ENCODE results near the gene KSR1.
"Not testable (repeated sequence)": the region's sequence is repeated elsewhere in the genome, so short reads cannot be mapped to it uniquely, and the experiment has no call there.

The KSR1 gene

DNA sequence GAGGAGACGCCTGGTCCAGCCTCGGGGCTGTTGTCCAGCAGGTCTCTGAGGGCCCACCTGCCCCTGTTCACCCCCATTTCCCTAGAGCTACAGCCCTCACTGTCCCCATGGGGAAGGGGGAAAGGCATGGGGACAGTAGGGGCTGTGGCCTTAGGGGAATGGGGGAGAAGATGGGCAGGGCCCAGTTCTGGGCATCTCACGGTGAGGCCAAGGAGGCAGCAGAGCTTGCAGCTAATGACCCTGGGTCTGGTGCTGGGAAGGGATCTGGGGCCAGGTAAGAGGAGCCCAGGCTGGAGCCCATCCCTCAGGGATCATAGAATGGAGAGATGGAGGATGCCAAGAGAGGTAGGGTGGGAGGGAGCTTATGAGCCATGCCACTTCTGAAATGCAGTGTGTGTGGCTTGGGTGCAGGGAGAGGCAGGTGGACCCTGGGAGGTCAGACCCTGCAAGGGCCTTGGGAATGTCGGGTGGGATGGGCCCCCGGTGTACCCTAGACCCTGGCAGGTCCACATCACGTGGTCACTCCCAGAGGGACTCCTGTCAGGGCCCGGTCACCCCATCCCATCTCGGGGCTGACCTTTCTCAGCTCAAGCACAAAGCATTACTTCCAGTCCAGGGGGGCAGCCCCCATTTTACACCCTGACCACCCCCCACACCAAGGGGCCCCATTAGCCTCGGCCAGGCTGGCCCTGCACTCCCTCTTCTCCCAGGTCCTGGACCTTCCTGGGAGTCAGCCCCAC lies 35.9 kb upstream of the KSR1 start:
- Histone ChIP-seq H3K4me1 (ENCODE audit: low read depth, poor library complexity, severe bottlenecking) (peaks cover 14% of the 10 kb centered on the region), H4K20me1 (ENCODE audit: insufficient read depth) (no peaks in the 10 kb centered on the region), H3K27ac (no peak overlapping the region), H3K4me2 (no peak overlapping the region), H3K4me3 (IDR thresholded peaks at IDR 0.05; ENCODE audit: insufficient read depth, low read depth, low read length) (no peak overlapping the region), H3K9ac (no peak overlapping the region), H3K36me3 (ENCODE audit: insufficient read depth) (no peaks in the 10 kb centered on the region), H3K79me2 (ENCODE audit: insufficient read depth, low read depth) (no peaks in the 10 kb centered on the region), H3K27me3 (ENCODE audit: insufficient read depth, low read depth) (no peaks in the 10 kb centered on the region), H2AFZ (ENCODE audit: low read depth) (no peak overlapping the region)
- TF ChIP-seq, protein P1, sequence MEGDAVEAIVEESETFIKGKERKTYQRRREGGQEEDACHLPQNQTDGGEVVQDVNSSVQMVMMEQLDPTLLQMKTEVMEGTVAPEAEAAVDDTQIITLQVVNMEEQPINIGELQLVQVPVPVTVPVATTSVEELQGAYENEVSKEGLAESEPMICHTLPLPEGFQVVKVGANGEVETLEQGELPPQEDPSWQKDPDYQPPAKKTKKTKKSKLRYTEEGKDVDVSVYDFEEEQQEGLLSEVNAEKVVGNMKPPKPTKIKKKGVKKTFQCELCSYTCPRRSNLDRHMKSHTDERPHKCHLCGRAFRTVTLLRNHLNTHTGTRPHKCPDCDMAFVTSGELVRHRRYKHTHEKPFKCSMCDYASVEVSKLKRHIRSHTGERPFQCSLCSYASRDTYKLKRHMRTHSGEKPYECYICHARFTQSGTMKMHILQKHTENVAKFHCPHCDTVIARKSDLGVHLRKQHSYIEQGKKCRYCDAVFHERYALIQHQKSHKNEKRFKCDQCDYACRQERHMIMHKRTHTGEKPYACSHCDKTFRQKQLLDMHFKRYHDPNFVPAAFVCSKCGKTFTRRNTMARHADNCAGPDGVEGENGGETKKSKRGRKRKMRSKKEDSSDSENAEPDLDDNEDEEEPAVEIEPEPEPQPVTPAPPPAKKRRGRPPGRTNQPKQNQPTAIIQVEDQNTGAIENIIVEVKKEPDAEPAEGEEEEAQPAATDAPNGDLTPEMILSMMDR (conservative IDR thresholded peaks at IDR 0.05; ENCODE audit: low read depth, low read length), result no peak

DNA sequence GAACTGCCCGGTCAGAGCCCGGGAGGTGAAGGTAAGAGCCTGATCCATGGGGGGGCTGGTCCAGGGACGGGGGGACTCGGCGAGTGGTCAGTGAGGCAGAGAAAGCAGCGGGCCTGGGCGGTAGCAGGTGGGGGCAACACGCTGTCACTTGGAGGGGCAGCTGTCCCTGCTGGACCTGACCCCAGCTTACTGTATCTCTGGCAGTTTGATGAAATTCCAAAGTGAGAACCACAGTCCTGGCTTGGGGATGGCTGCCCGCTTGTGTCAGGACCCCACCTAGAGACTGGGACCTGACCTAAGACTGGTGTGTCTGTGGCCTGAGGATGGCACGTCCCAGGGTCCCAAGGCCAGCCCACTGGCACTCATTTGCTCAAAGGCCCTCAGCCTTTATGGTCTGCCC lies 35.1 kb upstream of the KSR1 start:
- H3K27me3 ChIP-seq (ENCODE audit: insufficient read depth, low read depth), result no peaks in the 10 kb centered on the region
- TF ChIP-seq, protein P1 (conservative IDR thresholded peaks at IDR 0.05; ENCODE audit: low read depth, low read length), result no peak
- H4K20me1 ChIP-seq (ENCODE audit: insufficient read depth), result no peaks in the 10 kb centered on the region
- no peak overlapping the region for H3K4me3 ChIP-seq (IDR thresholded peaks at IDR 0.05; ENCODE audit: insufficient read depth, low read depth, low read length)
- no peak overlapping the region for H3K27ac ChIP-seq
- H3K36me3 ChIP-seq (ENCODE audit: insufficient read depth), result no peaks in the 10 kb centered on the region
- no peak overlapping the region for H2AFZ ChIP-seq (ENCODE audit: low read depth)
- H3K9ac ChIP-seq, result no peak overlapping the region
- H3K4me2 ChIP-seq, result no peak overlapping the region
- H3K4me1 ChIP-seq (ENCODE audit: low read depth, poor library complexity, severe bottlenecking), result peaks cover 14% of the 10 kb centered on the region
- H3K79me2 ChIP-seq (ENCODE audit: insufficient read depth, low read depth), result no peaks in the 10 kb centered on the region

DNA sequence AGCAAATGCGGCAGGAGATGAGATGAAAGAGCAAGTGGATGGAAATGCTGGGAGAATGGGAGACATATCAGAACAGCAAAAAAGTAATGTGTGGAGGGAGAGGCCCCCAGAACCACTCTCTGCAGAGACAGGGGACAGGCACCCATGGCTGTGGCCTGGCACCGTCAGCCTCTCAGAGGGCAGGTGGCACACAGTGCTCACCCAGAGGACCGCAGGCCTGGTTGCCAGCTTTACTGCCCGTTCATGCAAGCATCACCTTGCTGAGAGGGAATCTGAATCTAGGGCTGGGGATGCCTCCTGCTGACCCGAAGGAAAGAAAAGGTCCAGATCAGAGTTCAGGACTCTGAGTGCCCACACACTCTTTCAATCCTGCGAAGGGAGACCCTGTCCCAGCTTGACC lies 34.6 kb upstream of the KSR1 start:
- not testable (repeated sequence) for H3K36me3 ChIP-seq (ENCODE audit: insufficient read depth); H3K27ac ChIP-seq; H3K4me2 ChIP-seq; H3K27me3 ChIP-seq (ENCODE audit: insufficient read depth, low read depth); H3K9ac ChIP-seq; H3K4me3 ChIP-seq (IDR thresholded peaks at IDR 0.05; ENCODE audit: insufficient read depth, low read depth, low read length); H2AFZ ChIP-seq (ENCODE audit: low read depth); H3K79me2 ChIP-seq (ENCODE audit: insufficient read depth, low read depth); H4K20me1 ChIP-seq (ENCODE audit: insufficient read depth)
- H3K4me1 ChIP-seq (ENCODE audit: low read depth, poor library complexity, severe bottlenecking), result peaks cover 14% of the 10 kb centered on the region

DNA sequence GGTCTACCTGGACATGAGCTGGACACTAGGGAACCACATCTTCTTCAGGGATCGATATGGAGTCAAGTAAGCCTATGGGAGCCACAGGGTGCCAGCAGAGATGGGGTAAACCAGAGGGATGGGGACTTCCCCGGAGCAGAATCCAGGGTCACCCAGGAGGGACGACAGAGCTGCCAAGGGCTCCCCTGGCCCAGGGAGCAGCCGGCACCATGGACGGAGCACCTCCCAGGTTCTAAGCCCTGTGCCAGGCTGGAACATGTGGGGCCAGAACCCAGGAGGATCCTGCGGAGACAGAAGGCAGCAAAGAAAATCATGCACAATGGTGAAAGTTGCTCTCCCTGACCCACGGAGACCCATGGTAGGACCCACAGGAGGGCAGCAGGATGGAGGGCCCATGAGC lies 33.6 kb upstream of the KSR1 start:
- H3K4me3 ChIP-seq (IDR thresholded peaks at IDR 0.05; ENCODE audit: insufficient read depth, low read depth, low read length), result no peak overlapping the region
- H3K79me2 ChIP-seq (ENCODE audit: insufficient read depth, low read depth), result no peaks in the 10 kb centered on the region

DNA sequence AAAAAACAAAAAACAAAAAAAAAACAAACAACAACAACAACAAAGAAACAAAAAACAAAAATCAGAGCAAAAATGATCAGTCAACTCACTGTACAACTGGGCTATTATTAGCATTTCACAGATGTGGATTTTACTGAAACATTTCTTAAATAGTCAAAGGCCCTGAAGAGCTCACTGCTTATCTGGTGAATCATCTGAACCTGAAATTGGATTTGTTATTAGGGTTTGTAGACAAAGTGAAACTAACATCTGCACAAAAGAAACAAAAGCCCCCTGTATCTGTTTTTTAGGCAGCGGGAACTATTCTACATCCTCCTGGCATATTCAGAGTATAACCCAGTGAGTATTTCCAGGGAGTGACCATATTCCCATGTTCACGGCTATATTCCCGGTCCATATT lies 32.6 kb upstream of the KSR1 start:
- H3K36me3 ChIP-seq (ENCODE audit: insufficient read depth), result no peaks in the 10 kb centered on the region
- no peak overlapping the region for H2AFZ ChIP-seq (ENCODE audit: low read depth)
- no peak overlapping the region for H3K27ac ChIP-seq
- no peak overlapping the region for H3K4me3 ChIP-seq (IDR thresholded peaks at IDR 0.05; ENCODE audit: insufficient read depth, low read depth, low read length)
- peaks cover 14% of the 10 kb centered on the region for H3K4me1 ChIP-seq (ENCODE audit: low read depth, poor library complexity, severe bottlenecking)
- H3K79me2 ChIP-seq (ENCODE audit: insufficient read depth, low read depth), result no peaks in the 10 kb centered on the region
- no peak overlapping the region for H3K9ac ChIP-seq
- no peaks in the 10 kb centered on the region for H3K27me3 ChIP-seq (ENCODE audit: insufficient read depth, low read depth)
- H3K4me2 ChIP-seq, result peak overlapping the region; percentile 3; the same call in 1 of the 2 replicates
- TF ChIP-seq, protein P1 (conservative IDR thresholded peaks at IDR 0.05; ENCODE audit: low read depth, low read length), result no peak
- H4K20me1 ChIP-seq (ENCODE audit: insufficient read depth), result no peaks in the 10 kb centered on the region

More for the DNA sequence above, 33.6 kb upstream of the KSR1 start:
- Histone ChIP-seq H3K36me3 (ENCODE audit: insufficient read depth) (no peaks in the 10 kb centered on the region), H3K4me2 (no peak overlapping the region), H3K27ac (no peak overlapping the region), H3K4me1 (ENCODE audit: low read depth, poor library complexity, severe bottlenecking) (peaks cover 14% of the 10 kb centered on the region), H4K20me1 (ENCODE audit: insufficient read depth) (no peaks in the 10 kb centered on the region), H3K9ac (no peak overlapping the region), H2AFZ (ENCODE audit: low read depth) (no peak overlapping the region), H3K27me3 (ENCODE audit: insufficient read depth, low read depth) (no peaks in the 10 kb centered on the region)
- TF ChIP-seq, protein P1 (conservative IDR thresholded peaks at IDR 0.05; ENCODE audit: low read depth, low read length), result no peak
